Measurements from ENCODE around the gene OSBPL5. TPM values are rescaled to one million over a fixed set of nuclear protein-coding genes. Genes with fewer than 3 reads are reported as not detected.

Gene OSBPL5
- total and polyA plus RNA-seq, 9 of the 15 experiments (the other 6 are each of a cell fraction or from before 2014, with no cell fraction given), result 0.06 to 14.8 (median 3.2) TPM

DNA sequence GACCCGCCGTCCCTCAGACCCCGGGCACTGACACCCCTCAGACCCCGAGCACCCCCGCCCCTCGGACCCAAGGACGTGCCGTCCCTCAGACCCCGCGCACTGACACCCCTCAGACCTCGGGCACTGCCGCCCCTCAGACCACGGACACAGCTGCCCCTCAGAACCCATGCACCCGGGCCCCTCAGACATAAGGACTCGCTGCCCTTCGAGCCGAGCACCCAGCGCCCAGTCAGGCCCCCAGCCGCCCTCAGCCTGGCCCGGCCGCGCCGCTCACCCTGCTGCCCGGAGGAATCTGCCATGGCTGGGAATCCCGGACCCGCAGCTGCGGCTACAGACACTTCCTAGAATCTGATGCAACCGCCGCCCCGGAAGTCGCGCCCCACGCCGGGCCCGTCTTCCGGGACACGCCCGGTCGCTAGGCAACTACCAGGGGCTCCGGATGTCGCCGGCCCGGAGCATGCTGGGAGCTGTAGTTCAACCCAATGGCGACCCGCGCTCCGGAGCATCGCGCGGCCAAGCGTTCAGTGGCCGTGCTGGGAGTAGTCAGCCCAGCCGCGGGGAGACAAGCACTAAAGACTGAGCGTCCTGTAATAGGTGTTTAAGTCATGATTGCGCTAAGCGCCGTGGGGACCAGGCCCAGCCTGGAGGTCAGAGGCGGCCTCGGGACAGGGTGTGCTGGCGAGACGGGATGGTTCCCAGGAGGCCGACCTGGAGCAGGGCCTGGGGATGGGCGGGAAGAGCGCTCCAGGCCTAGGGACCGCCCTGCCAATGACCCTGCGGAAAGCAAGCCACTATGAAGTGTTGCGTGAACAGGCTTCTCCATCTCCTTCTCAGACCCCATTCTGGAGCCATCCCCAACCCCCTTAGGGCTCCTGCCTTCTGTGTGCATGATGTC is 107.8 kb downstream of the OSBPL5 start, which contains the start of gene CARS1 (continued):
- TF ChIP-seq, protein P1, sequence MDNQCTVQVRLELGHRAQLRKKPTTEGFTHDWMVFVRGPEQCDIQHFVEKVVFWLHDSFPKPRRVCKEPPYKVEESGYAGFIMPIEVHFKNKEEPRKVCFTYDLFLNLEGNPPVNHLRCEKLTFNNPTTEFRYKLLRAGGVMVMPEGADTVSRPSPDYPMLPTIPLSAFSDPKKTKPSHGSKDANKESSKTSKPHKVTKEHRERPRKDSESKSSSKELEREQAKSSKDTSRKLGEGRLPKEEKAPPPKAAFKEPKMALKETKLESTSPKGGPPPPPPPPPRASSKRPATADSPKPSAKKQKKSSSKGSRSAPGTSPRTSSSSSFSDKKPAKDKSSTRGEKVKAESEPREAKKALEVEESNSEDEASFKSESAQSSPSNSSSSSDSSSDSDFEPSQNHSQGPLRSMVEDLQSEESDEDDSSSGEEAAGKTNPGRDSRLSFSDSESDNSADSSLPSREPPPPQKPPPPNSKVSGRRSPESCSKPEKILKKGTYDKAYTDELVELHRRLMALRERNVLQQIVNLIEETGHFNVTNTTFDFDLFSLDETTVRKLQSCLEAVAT (IDR thresholded peaks at IDR 0.05), result 0 out of 4 replicates have a peak, but pooled peaks of 1 of the 2 experiments have one; percentile 28
- TF ChIP-seq, protein P2, sequence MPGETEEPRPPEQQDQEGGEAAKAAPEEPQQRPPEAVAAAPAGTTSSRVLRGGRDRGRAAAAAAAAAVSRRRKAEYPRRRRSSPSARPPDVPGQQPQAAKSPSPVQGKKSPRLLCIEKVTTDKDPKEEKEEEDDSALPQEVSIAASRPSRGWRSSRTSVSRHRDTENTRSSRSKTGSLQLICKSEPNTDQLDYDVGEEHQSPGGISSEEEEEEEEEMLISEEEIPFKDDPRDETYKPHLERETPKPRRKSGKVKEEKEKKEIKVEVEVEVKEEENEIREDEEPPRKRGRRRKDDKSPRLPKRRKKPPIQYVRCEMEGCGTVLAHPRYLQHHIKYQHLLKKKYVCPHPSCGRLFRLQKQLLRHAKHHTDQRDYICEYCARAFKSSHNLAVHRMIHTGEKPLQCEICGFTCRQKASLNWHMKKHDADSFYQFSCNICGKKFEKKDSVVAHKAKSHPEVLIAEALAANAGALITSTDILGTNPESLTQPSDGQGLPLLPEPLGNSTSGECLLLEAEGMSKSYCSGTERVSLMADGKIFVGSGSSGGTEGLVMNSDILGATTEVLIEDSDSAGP (CRISPR knock-in tag; IDR thresholded peaks at IDR 0.05), result no peak
- no peak for TF ChIP-seq EHMT2 (IDR thresholded peaks at IDR 0.05)
- peak; percentile 65; the same call in 1 of the 2 replicates for TF ChIP-seq HIVEP1 (CRISPR knock-in tag; IDR thresholded peaks at IDR 0.05)
- TF ChIP-seq BCL6 (CRISPR knock-in tag; IDR thresholded peaks at IDR 0.05), result no peak
- peak in 1 of 2 experiments; percentile 47; a peak in 1 of 4 replicates for TF ChIP-seq RCOR1 (IDR thresholded peaks at IDR 0.05; ENCODE audit: borderline replicate concordance in 1 of 2, low read depth in 2 of 2, low read length in 2 of 2)
- TF ChIP-seq FOXJ2 (tag; IDR thresholded peaks at IDR 0.05), result peak; percentile 89
- TF ChIP-seq MXI1 (IDR thresholded peaks at IDR 0.05; ENCODE audit: low read depth, low read length), result peak; percentile 97
- no peak for TF ChIP-seq ZBTB8A (IDR thresholded peaks at IDR 0.05; ENCODE audit: partially characterized antibody)
- TF ChIP-seq SIX5 (IDR thresholded peaks at IDR 0.05; ENCODE audit: borderline replicate concordance in 1 of 2, insufficient read depth in 1 of 2, low read depth in 1 of 2, low read length in 2 of 2), result peak; percentile 77 to 86
- TF ChIP-seq, protein P3, sequence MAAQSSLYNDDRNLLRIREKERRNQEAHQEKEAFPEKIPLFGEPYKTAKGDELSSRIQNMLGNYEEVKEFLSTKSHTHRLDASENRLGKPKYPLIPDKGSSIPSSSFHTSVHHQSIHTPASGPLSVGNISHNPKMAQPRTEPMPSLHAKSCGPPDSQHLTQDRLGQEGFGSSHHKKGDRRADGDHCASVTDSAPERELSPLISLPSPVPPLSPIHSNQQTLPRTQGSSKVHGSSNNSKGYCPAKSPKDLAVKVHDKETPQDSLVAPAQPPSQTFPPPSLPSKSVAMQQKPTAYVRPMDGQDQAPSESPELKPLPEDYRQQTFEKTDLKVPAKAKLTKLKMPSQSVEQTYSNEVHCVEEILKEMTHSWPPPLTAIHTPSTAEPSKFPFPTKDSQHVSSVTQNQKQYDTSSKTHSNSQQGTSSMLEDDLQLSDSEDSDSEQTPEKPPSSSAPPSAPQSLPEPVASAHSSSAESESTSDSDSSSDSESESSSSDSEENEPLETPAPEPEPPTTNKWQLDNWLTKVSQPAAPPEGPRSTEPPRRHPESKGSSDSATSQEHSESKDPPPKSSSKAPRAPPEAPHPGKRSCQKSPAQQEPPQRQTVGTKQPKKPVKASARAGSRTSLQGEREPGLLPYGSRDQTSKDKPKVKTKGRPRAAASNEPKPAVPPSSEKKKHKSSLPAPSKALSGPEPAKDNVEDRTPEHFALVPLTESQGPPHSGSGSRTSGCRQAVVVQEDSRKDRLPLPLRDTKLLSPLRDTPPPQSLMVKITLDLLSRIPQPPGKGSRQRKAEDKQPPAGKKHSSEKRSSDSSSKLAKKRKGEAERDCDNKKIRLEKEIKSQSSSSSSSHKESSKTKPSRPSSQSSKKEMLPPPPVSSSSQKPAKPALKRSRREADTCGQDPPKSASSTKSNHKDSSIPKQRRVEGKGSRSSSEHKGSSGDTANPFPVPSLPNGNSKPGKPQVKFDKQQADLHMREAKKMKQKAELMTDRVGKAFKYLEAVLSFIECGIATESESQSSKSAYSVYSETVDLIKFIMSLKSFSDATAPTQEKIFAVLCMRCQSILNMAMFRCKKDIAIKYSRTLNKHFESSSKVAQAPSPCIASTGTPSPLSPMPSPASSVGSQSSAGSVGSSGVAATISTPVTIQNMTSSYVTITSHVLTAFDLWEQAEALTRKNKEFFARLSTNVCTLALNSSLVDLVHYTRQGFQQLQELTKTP (IDR thresholded peaks at IDR 0.05; ENCODE audit: low read depth in 1 of 2, partially characterized antibody in 2 of 2), result peak in 1 of 2 experiments; percentile 80
- TF ChIP-seq GABPB1 (CRISPR knock-in tag; IDR thresholded peaks at IDR 0.05), result peak; percentile 98
- no peak for TF ChIP-seq STAT5B (CRISPR knock-in tag; IDR thresholded peaks at IDR 0.05)
- TF ChIP-seq CTBP1 (IDR thresholded peaks at IDR 0.05; ENCODE audit: borderline replicate concordance), result peak; percentile 87; the same call in 1 of the 2 replicates
- peak in 1 of 2 experiments; percentile 87; a peak in 2 of 4 replicates for TF ChIP-seq CSDE1 (IDR thresholded peaks at IDR 0.05)
- peak; percentile 59; the same call in 1 of the 2 replicates for TF ChIP-seq SIN3B (IDR thresholded peaks at IDR 0.05; ENCODE audit: low read depth)
- peak; percentile 80 for TF ChIP-seq JUND (IDR thresholded peaks at IDR 0.05; ENCODE audit: borderline replicate concordance, low read depth, low read length)
- no peak; the same call in 2 of the 3 replicates for TF ChIP-seq JUND (tag; IDR thresholded peaks at IDR 0.05; ENCODE audit: borderline replicate concordance, low read depth, low read length)
- TF ChIP-seq EP300 (IDR thresholded peaks at IDR 0.05; ENCODE audit: low read length), result peak; percentile 62
- no peak for TF ChIP-seq HDAC8 (tag; IDR thresholded peaks at IDR 0.05)
- TF ChIP-seq EP400 (IDR thresholded peaks at IDR 0.05), result peak; percentile 98
